ENCODE results near the gene LRRC75A. TPM values are rescaled to one million over a fixed set of nuclear protein-coding genes. Genes with fewer than 3 reads are reported as not detected.

The LRRC75A gene
- total RNA-seq, 3 donors from 2014 or later = 1.5 to 3.3 (median 1.6) TPM

DNA sequence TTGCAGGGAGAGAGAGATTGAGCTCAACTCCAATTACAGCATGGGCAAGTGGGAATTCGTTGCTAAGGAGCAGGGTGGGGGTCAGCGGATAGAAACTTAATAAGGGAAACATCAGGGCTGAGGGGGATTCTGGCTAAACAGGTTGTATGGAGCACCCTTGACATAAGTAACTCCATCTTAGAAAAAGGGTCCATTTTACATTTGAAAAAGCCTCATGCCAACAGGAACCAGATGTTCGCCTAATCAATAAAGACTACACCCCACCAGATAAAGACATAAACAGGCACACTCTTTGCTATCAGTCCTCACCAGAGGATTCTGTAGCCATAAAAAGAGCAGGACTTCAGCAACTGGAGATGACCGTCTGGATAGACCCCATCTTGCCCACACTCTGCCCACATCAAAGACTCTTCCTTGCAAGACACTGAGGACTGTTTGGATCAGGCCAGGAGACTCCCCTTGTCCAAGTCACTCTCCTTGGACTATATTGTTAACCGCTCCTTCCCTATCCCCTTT, 1.6 kb upstream of the LRRC75A start:
- DNase-seq (ENCODE audit: low spot score in 2 of 2) = no peak
- intact Hi-C loops (cut with DNase I; ENCODE audit: low total_unique reads) = no loop called here
- H3K4me3 ChIP-seq = no peak overlapping the region
- H3K27ac ChIP-seq = no peak overlapping the region
- TF ChIP-seq POLR2A (IDR thresholded peaks at IDR 0.05) = no peak
- no peak for TF ChIP-seq POLR2AphosphoS5 (IDR thresholded peaks at IDR 0.05)
- TF ChIP-seq, protein P1, sequence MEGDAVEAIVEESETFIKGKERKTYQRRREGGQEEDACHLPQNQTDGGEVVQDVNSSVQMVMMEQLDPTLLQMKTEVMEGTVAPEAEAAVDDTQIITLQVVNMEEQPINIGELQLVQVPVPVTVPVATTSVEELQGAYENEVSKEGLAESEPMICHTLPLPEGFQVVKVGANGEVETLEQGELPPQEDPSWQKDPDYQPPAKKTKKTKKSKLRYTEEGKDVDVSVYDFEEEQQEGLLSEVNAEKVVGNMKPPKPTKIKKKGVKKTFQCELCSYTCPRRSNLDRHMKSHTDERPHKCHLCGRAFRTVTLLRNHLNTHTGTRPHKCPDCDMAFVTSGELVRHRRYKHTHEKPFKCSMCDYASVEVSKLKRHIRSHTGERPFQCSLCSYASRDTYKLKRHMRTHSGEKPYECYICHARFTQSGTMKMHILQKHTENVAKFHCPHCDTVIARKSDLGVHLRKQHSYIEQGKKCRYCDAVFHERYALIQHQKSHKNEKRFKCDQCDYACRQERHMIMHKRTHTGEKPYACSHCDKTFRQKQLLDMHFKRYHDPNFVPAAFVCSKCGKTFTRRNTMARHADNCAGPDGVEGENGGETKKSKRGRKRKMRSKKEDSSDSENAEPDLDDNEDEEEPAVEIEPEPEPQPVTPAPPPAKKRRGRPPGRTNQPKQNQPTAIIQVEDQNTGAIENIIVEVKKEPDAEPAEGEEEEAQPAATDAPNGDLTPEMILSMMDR (IDR thresholded peaks at IDR 0.05) = no peak
- no peaks in the 10 kb centered on the region for H3K27me3 ChIP-seq
- no peaks in the 10 kb centered on the region for H3K4me1 ChIP-seq
- no peaks in the 10 kb centered on the region for H3K9me3 ChIP-seq
- no peaks in the 10 kb centered on the region for H3K36me3 ChIP-seq

DNA sequence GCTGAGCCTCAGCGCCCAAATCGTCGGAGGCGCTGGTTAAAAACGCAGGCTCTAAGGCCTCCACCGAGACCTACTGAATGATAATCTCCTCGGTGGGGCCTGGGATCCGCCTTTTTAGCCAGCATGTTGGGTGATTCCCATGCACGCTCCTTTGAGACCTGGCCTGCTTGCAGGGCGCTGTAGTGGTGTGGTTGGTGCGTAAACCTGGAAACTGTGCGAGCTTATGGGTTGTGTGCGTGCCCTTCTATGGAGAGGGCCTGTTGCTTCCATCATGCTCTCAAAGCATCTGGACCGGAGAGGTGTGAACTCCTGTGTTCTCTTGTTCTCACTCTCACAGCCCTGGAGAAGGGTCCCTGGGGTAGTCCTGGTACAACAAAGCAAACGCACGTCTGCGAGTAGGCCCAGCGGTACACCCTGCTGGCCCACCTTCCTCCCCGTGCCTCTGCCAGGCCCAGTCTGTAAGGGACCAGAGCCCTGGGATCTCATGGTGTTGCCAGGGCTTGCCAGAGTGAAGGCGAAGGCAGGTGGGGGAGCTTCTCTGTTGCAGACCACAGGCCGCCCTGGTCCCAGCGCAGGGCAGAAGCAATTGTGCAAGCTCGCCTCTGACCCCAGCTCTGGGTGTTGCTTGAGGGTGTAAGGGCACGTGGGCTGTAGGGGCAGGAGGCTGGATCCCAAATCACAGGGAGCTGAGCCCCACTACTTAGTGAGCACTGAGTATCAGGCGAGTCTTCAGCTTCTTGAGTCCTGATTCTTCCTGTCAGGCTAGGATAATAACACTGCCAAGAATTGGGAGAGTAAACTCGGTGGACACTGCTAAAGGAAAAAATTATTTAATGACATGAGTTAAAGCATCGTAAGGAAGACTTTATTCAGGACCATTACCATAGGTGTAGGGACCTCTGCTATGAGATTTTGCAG, 879 bp upstream of the LRRC75A start:
- Histone ChIP-seq H3K4me1 (no peaks in the 10 kb centered on the region), H3K27ac (no peak overlapping the region), H3K36me3 (no peaks in the 10 kb centered on the region), H3K9me3 (no peaks in the 10 kb centered on the region), H3K4me3 (peak overlapping the region; percentile 49 to 77 (median 60)), H3K27me3 (no peaks in the 10 kb centered on the region)
- no peak for DNase-seq (ENCODE audit: low spot score in 2 of 2)
- intact Hi-C loops (cut with DNase I; ENCODE audit: low total_unique reads) = no loop called here
- TF ChIP-seq POLR2A (IDR thresholded peaks at IDR 0.05) = no peak
- TF ChIP-seq POLR2AphosphoS5 (IDR thresholded peaks at IDR 0.05) = no peak
- TF ChIP-seq, protein P1 (IDR thresholded peaks at IDR 0.05) = no peak

DNA sequence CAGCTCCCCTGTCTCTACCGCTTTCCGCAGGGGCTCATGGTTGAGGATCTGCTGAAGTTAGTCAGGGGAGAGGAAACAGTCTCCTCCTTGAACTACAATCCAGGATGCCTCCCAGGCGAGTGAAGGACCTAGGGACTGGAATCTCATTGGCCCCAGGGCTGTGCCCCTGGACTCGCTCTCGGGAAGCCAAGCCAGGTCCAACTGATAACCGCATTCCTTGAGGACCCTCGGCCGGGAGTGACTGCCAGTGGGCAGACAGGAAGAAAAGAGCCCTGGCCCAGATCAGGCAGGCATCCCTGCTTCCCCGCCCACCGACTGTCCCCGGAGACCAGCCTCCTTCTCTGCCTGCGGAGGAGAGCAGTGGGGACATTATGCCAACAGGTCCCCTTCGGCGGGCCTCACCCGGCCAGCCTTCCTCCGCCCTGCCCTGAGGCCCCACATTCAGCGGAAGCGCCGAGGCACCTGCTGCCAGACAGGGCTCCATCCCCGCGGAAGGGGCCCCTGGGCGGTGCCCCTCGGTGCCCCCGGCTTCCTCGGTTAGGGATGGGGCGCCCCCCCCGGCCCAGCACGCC, 776 bp downstream of the LRRC75A start:
- intact Hi-C loops (cut with DNase I; ENCODE audit: low total_unique reads) = no loop called here
- Histone ChIP-seq H3K4me3 (peak overlapping the region; percentile 49 to 77 (median 60)), H3K4me1 (no peaks in the 10 kb centered on the region), H3K9me3 (no peaks in the 10 kb centered on the region), H3K27me3 (no peaks in the 10 kb centered on the region), H3K27ac (no peak overlapping the region), H3K36me3 (no peaks in the 10 kb centered on the region)
- DNase-seq (ENCODE audit: low spot score in 2 of 2) = no peak
- TF ChIP-seq POLR2AphosphoS5 (IDR thresholded peaks at IDR 0.05) (no peak), POLR2A (IDR thresholded peaks at IDR 0.05) (no peak)
- TF ChIP-seq, protein P1 (IDR thresholded peaks at IDR 0.05) = no peak

- Histone ChIP-seq H3K27me3 (no peaks in the 10 kb centered on the region), H3K9me3 (no peaks in the 10 kb centered on the region), H3K4me3 (no peak overlapping the region), H3K36me3 (no peaks in the 10 kb centered on the region), H3K4me1 (no peaks in the 10 kb centered on the region), H3K27ac (no peak overlapping the region)
- intact Hi-C loops (cut with DNase I; ENCODE audit: low total_unique reads) = no loop called here
- DNase-seq (ENCODE audit: low spot score in 2 of 2) = no peak
- TF ChIP-seq POLR2A (IDR thresholded peaks at IDR 0.05) = no peak
- TF ChIP-seq, protein P1 (IDR thresholded peaks at IDR 0.05) = no peak
- TF ChIP-seq POLR2AphosphoS5 (IDR thresholded peaks at IDR 0.05) = no peak
Observed at GRCh38 chr17:16489431-16489830, 2.6 kb downstream of the LRRC75A start.

DNA sequence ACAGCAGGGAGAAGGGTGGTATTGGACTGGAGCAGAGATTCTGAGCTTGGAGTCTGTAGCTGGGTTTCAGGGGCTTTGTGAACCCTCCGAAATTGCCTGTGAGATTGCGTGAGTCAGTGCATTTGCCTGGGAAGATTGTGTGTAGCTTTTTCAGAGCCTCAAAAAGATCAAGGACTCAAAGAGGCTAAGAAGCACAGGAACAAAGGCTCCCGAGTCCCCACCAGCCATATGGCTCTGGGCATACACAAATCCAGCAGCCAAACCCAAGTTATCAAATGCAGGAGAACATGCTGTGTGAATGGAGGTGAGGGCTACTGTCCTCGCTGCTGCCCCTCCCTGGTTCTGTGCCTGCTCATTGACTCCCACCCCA, 3.0 kb downstream of the LRRC75A start:
- TF ChIP-seq POLR2AphosphoS5 (IDR thresholded peaks at IDR 0.05) (no peak), POLR2A (IDR thresholded peaks at IDR 0.05) (no peak)
- TF ChIP-seq, protein P1 (IDR thresholded peaks at IDR 0.05) = no peak
- intact Hi-C loops (cut with DNase I; ENCODE audit: low total_unique reads) = no loop called here
- Histone ChIP-seq H3K9me3 (no peaks in the 10 kb centered on the region), H3K27me3 (no peaks in the 10 kb centered on the region), H3K4me3 (no peak overlapping the region), H3K36me3 (no peaks in the 10 kb centered on the region), H3K4me1 (no peaks in the 10 kb centered on the region), H3K27ac (no peak overlapping the region)
- no peak for DNase-seq (ENCODE audit: low spot score in 2 of 2)
